ENCODE data around the gene CELA3B.
"Not testable (repeated sequence)": the region's sequence is repeated elsewhere in the genome, so short reads cannot be mapped to it uniquely, and the experiment has no call there.

- TF ChIP-seq, protein P1, sequence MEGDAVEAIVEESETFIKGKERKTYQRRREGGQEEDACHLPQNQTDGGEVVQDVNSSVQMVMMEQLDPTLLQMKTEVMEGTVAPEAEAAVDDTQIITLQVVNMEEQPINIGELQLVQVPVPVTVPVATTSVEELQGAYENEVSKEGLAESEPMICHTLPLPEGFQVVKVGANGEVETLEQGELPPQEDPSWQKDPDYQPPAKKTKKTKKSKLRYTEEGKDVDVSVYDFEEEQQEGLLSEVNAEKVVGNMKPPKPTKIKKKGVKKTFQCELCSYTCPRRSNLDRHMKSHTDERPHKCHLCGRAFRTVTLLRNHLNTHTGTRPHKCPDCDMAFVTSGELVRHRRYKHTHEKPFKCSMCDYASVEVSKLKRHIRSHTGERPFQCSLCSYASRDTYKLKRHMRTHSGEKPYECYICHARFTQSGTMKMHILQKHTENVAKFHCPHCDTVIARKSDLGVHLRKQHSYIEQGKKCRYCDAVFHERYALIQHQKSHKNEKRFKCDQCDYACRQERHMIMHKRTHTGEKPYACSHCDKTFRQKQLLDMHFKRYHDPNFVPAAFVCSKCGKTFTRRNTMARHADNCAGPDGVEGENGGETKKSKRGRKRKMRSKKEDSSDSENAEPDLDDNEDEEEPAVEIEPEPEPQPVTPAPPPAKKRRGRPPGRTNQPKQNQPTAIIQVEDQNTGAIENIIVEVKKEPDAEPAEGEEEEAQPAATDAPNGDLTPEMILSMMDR (IDR thresholded peaks at IDR 0.05): not testable (repeated sequence)
- not testable (repeated sequence) for TF ChIP-seq EP300 (IDR thresholded peaks at IDR 0.05)
These were observed 21.9 kb downstream of the CELA3B start for GRCh38 chr1:21998624-21999294.

Data from sigmoid colon (tissue), 4 donors.